Stimulated activated CD8-positive, alpha-beta memory T cell treated with anti-CD3 and anti-CD28 coated beads, Interleukin-4, amount 100 ng/mL, for 48 hours (primary cell): Measurements from ENCODE around the gene ZNF160.
"Not testable (repeated sequence)": the region's sequence is repeated elsewhere in the genome, so short reads cannot be mapped to it uniquely, and the experiment has no call there.

Experiments
- DNase-seq: peaks from one replicate; pipeline ENCODE4 v3.0.0-alpha.2; 2020

The ZNF160 gene

GRCh38 chr19:53091413-53092254, 11.6 kb downstream of the ZNF160 start:
- no peak for DNase-seq

GRCh38 chr19:53088091-53088490, 15.1 kb downstream of the ZNF160 start:
- no peak for DNase-seq

- DNase-seq = no peak
Measured at GRCh38 chr19:53086949-53087348, 16.3 kb downstream of the ZNF160 start.

GRCh38 chr19:53085496-53085895, 17.7 kb downstream of the ZNF160 start:
- no peak for DNase-seq

- no peak for DNase-seq
Measured at GRCh38 chr19:53082929-53083328, 20.3 kb downstream of the ZNF160 start.

GRCh38 chr19:53079313-53079924, 23.8 kb downstream of the ZNF160 start:
- no peak for DNase-seq

- DNase-seq = no peak
Measured at GRCh38 chr19:53078668-53079067, 24.6 kb downstream of the ZNF160 start.

- no peak for DNase-seq
Measured at GRCh38 chr19:53076984-53077383, 26.2 kb downstream of the ZNF160 start.

- DNase-seq = no peak
Measured at GRCh38 chr19:53068834-53069233, 34.4 kb downstream of the ZNF160 start.

- no peak for DNase-seq
Measured at GRCh38 chr19:53068199-53068598, 35.0 kb downstream of the ZNF160 start.

- no peak for DNase-seq
Measured at GRCh38 chr19:53057904-53058580, 45.2 kb downstream of the ZNF160 start.

GRCh38 chr19:53055117-53055516, 48.1 kb downstream of the ZNF160 start:
- DNase-seq = no peak

GRCh38 chr19:53047379-53047778, 55.8 kb downstream of the ZNF160 start:
- DNase-seq = no peak

- DNase-seq = no peak
Measured at GRCh38 chr19:53045536-53045935, 57.7 kb downstream of the ZNF160 start.

GRCh38 chr19:53041366-53041765, 61.9 kb downstream of the ZNF160 start:
- no peak for DNase-seq

- no peak for DNase-seq
Measured at GRCh38 chr19:53037101-53038097, 65.8 kb downstream of the ZNF160 start.

- DNase-seq = no peak
Measured at GRCh38 chr19:53034948-53035675, 68.1 kb downstream of the ZNF160 start.

GRCh38 chr19:53034054-53034453, 69.2 kb downstream of the ZNF160 start:
- DNase-seq = no peak

GRCh38 chr19:53028306-53028705, 74.9 kb downstream of the ZNF160 start:
- DNase-seq = not testable (repeated sequence)

GRCh38 chr19:53019684-53020083, 83.5 kb downstream of the ZNF160 start:
- DNase-seq = no peak
